GM18951 (cell line): ENCODE data around the gene SKIC3.

Experiments used
- POLR2A ChIP-seq: IDR thresholded peaks from 4 replicates; pipeline ENCODE4 v1.6.1; 2011; ENCODE audit warnings: mild to moderate bottlenecking; ENCODE audit not compliant: insufficient read length, insufficient read depth; ENCODE audit errors: extremely low read depth
- in situ Hi-C: fragments of 300-500 bp; cut with MboI; formaldehyde crosslinking; loops from one replicate; pipeline ENCODE4 v1.12.0; 2022; ENCODE audit warnings: low sequenced_read_pairs, mixed read lengths, inconsistent platforms; ENCODE audit not compliant: unreplicated experiment

The SKIC3 gene

DNA sequence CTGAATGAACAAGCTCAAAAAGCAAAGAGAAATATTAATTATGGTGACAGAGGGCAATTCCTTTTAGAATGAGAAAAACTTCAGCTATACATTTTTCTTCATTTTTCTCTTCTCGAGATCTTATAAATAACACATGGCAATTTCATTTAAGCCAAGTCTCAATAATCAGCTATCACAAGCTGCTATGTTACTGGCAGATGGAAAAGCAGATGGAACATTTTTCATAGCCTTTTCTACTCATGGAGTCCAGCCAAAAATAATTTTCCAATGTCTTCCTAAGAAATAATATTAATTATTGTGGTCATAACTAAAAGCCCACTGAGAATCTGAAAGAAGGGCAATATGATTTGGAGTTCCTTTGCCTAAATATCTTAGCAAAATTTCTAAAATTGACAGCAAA, 35.6 kb downstream of the SKIC3 start:
- in situ Hi-C loops = no loop called here
- TF ChIP-seq POLR2A = no peak

DNA sequence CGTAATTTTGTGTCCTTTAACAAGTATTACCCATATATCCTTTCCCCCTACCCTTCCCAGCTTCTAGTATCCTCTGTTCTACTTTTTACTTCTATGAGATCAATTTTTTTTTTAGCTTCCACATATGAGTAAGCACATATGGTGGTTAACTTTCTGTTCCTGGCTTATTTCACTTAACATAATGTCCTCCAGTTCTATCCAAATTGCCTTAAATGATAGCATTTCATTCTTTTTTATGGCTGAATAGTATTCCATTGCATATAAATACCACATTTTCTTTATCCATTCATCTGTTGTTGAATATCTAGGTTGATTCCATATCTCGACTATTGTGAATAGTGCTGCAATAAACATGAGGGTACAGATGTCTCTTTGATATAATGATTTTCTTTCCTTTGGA, 36.4 kb downstream of the SKIC3 start:
- no peak for TF ChIP-seq POLR2A
- in situ Hi-C loops = no loop called here

DNA sequence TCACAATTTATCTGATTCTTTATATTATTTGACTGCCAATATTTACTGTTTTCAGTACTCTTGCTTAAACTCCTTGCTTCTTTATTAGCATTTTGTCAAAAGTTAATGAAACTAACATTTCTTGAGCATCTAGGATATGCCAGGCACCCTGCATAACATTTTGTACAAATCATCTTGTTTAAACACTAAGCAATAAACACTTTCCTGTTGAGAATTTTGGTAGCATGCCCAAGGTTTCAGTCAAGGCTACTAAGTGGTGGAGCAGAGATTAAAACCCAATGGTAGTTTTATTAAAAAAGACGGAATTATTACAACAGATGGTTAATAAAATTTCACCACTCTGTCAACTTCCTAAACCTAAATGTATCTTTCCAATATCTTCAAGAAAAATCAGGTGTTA, 43.2 kb downstream of the SKIC3 start:
- in situ Hi-C loops = no loop called here

DNA sequence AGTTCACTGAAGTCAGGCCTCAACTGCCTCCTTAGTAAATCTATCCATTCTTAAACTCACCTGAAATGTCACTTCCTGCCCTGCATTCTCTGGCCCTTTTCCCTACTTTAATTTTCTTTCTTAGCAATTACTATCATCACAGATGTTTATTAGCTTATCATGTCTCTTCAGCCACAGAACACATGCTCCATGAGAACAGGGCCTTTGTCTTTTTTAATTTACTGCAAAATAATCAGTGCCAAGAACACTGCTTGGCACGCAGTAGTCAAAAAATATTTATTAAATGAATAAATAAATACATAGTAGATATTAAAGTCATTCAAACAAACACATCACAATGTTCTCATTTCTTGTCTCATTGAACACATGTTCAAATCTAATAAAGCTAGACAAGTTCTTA, 46.2 kb downstream of the SKIC3 start:
- no peak for TF ChIP-seq POLR2A
- in situ Hi-C loops = no loop called here

More for the DNA sequence above, 43.2 kb downstream of the SKIC3 start:
- no peak for TF ChIP-seq POLR2A
